Measurements from ENCODE around the gene F3.

- TF ChIP-seq CTCF (IDR thresholded peaks at IDR 0.05) (no peak), POLR2A (IDR thresholded peaks at IDR 0.05) (no peak)
Measured at GRCh38 chr1:94515296-94515947, 26.1 kb downstream of the F3 start.
